Gastroesophageal sphincter (tissue), 4 donors: Measurements from ENCODE around the gene FAR2. TPM values are rescaled to one million over a fixed set of nuclear protein-coding genes. Genes with fewer than 3 reads are reported as not detected.
"Not testable (repeated sequence)": the region's sequence is repeated elsewhere in the genome, so short reads cannot be mapped to it uniquely, and the experiment has no call there.

Experiments used
- ATAC-seq: fragments of 150-250 bp; one replicate; pipeline ENCODE4 v1.9.1; 2016; ENCODE audit warnings: mild to moderate bottlenecking, moderate library complexity
- H3K27ac ChIP-seq, 4 donors: fragments of 200-600 bp; sonication (generic) in 3 of 4; 1 replicate in 3 of 4; 2 replicates in 1 of 4; pipeline ENCODE4 v1.5.1; 2016 to 2019
- H3K27me3 ChIP-seq: fragments of 200-600 bp; sonication (generic); one replicate; pipeline ENCODE4 v1.5.1; 2019
- H3K36me3 ChIP-seq, 2 donors: fragments of 200-600 bp; sonication (generic); one replicate each; pipeline ENCODE4 v1.5.1; 2019; ENCODE audit warnings: control low read depth in 1 of 2
- H3K4me1 ChIP-seq, 3 donors: fragments of 200-600 bp; sonication (generic); 1 replicate in 2 of 3; 2 replicates in 1 of 3; pipeline ENCODE4 v1.5.1; 2016 to 2019; ENCODE audit warnings: control low read depth in 2 of 3
- H3K4me3 ChIP-seq, 2 donors: fragments of 200-600 bp; sonication (generic); one replicate each; pipeline ENCODE4 v1.5.1; 2019; ENCODE audit warnings: mild to moderate bottlenecking in 1 of 2, moderate library complexity in 1 of 2
- H3K9me3 ChIP-seq, 3 donors: fragments of 200-600 bp; sonication (generic); one replicate each; pipeline ENCODE4 v1.5.1; 2017 to 2019; ENCODE audit warnings: control low read depth in 2 of 3
- CTCF ChIP-seq, 4 experiments: fragments of 200-600 bp in 2 of 4; fragments of 450-650 bp in 2 of 4; sonication (generic) in 1 of 4; IDR thresholded peaks; one replicate each; pipeline ENCODE4 v1.5.1; 2017 to 2019; ENCODE audit warnings: antibody characterized with exemption in 4 of 4, mild to moderate bottlenecking in 2 of 4, moderate library complexity in 2 of 4
- EP300 ChIP-seq: sonication (generic); formaldehyde crosslinking; IDR thresholded peaks from one replicate; pipeline ENCODE4 v1.6.1; 2017; ENCODE audit warnings: antibody characterized with exemption, mild to moderate bottlenecking
- POLR2A ChIP-seq, 2 donors: fragments of 450-650 bp; IDR thresholded peaks; one replicate each; pipeline ENCODE4 v1.6.1; 2017; ENCODE audit warnings: antibody characterized with exemption in 2 of 2, mild to moderate bottlenecking in 2 of 2, moderate library complexity in 1 of 2
- POLR2AphosphoS5 ChIP-seq: sonication (generic); formaldehyde crosslinking; IDR thresholded peaks from one replicate; pipeline ENCODE4 v1.6.1; 2017; ENCODE audit warnings: antibody characterized with exemption
- WGBS, 2 donors: methylation state at CpG; one replicate each; pipeline ENCODE4 v1.1.5; 2018; ENCODE audit warnings: low coverage in 1 of 2; 5-methylcytosine and 5-hydroxymethylcytosine counted together
- total RNA-seq, 4 donors: library from RNA; depleted of rRNA; stranded (reverse); fragments of >200 nt; gene quantifications; one replicate each; pipeline ENCODE4 v1.1.0, GENCODE V29; 2016

Gene FAR2
- total RNA-seq, 4 donors from 2014 or later, result 8.8 to 15.8 (median 11.9) TPM

DNA sequence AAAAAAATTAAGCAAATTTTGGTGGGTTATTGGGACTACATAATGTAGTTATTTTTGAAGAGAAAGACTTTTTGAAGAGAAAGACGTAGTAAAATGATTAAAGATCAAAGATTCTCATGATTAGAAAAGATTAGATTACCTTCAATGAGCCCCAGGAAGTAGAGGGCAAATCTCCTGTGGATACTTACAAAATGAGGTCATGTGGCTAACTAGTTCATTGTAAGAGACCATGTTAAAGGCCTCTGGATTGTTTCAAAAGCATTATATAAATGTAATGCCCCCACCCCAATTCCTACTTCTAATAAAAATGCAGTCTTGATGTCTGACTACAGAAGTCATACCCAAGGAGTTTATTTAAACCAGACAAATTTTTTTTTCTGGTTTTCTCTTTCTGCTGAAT, 138.5 kb downstream of the FAR2 start:
- WGBS, 2 donors, result 75 to 100% methylated on average over 1 of the region's 1 CpG
- no peak for ATAC-seq

DNA sequence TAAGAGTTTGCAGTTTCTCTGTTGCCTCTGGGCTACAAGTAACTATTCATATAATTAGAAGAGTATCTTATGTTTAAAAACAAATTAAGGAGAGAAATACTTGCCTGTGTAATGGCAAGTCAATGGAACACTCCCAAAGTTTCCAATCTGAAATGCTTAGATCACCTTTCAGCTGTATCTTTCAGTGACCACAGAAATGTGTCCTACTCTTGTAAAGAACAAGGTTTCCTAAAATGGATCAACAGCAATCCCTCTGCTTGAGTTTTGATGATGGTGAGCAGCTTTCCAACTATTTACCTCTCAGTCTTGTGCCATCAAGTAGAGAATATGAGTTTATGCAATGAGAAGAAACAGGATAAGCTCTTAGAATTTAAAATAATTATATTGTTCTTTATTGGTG, 139.0 kb downstream of the FAR2 start:
- no peak for ATAC-seq
- H3K27me3 ChIP-seq, result no peaks in the 10 kb centered on the region
- H3K9me3 ChIP-seq, result no peaks in the 10 kb centered on the region
- H3K36me3 ChIP-seq, result no peaks in the 10 kb centered on the region
- H3K4me1 ChIP-seq, result no peaks in the 10 kb centered on the region
- no peak overlapping the region for H3K4me3 ChIP-seq
- no peak for TF ChIP-seq CTCF (IDR thresholded peaks at IDR 0.05)
- no peak for TF ChIP-seq EP300
- no peak for TF ChIP-seq POLR2A (IDR thresholded peaks at IDR 0.05)
- H3K27ac ChIP-seq, result no peak overlapping the region

More for the DNA sequence above, 138.5 kb downstream of the FAR2 start:
- H3K27me3 ChIP-seq, result no peaks in the 10 kb centered on the region
- H3K4me3 ChIP-seq, result no peak overlapping the region
- TF ChIP-seq EP300, result no peak
- no peak for TF ChIP-seq POLR2AphosphoS5
- TF ChIP-seq POLR2A (IDR thresholded peaks at IDR 0.05), result no peak
- H3K27ac ChIP-seq, result no peak overlapping the region
- H3K4me1 ChIP-seq, result no peaks in the 10 kb centered on the region
- no peaks in the 10 kb centered on the region for H3K36me3 ChIP-seq
- no peaks in the 10 kb centered on the region for H3K9me3 ChIP-seq

GRCh38 chr12:29290475-29290874, 141.4 kb downstream of the FAR2 start:
- H3K4me3 ChIP-seq, H3K4me1 ChIP-seq, H3K9me3 ChIP-seq, ATAC-seq, H3K36me3 ChIP-seq, H3K27ac ChIP-seq, H3K27me3 ChIP-seq: not testable (repeated sequence)

- Histone ChIP-seq H3K27ac (no peak overlapping the region), H3K27me3 (no peaks in the 10 kb centered on the region), H3K4me3 (no peak overlapping the region), H3K36me3 (no peaks in the 10 kb centered on the region), H3K9me3 (no peaks in the 10 kb centered on the region), H3K4me1 (no peaks in the 10 kb centered on the region)
- no peak for ATAC-seq
- WGBS, 2 donors, result 90 to 97% methylated on average over 3 of the region's 3 CpGs
- TF ChIP-seq EP300, result no peak
- no peak for TF ChIP-seq CTCF (IDR thresholded peaks at IDR 0.05)
- TF ChIP-seq POLR2AphosphoS5, result no peak
- no peak for TF ChIP-seq POLR2A (IDR thresholded peaks at IDR 0.05)
Measured at GRCh38 chr12:29291226-29291625, 142.1 kb downstream of the FAR2 start.

DNA sequence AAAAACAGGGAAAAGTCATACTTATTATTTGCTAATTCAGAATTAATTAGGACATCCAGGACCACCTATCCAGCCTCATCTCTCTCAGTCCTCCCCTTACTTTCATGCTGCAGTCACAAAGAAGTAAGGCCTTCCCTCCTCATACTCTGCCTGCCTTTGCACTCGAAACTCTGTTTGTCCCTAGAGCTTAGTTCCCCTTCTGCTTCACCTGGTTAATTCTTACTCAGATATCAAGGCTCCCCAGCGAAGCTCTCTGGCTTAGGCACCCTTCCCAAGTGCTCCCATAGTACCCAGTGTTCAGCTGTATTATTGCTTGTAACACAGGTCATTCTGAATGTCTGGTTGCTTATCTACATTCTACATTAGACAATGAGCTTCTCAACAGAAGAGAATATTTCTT, 150.6 kb downstream of the FAR2 start:
- Histone ChIP-seq H3K4me3 (no peak overlapping the region), H3K9me3 (no peaks in the 10 kb centered on the region), H3K4me1 (no peaks in the 10 kb centered on the region), H3K36me3 (no peaks in the 10 kb centered on the region), H3K27ac (no peak overlapping the region), H3K27me3 (no peaks in the 10 kb centered on the region)
- WGBS, 2 donors, result 33 to 80% methylated on average over 2 of the region's 2 CpGs
- ATAC-seq, result no peak
- TF ChIP-seq EP300 (no peak), POLR2A (IDR thresholded peaks at IDR 0.05) (no peak), POLR2AphosphoS5 (no peak), CTCF (IDR thresholded peaks at IDR 0.05) (no peak)

DNA sequence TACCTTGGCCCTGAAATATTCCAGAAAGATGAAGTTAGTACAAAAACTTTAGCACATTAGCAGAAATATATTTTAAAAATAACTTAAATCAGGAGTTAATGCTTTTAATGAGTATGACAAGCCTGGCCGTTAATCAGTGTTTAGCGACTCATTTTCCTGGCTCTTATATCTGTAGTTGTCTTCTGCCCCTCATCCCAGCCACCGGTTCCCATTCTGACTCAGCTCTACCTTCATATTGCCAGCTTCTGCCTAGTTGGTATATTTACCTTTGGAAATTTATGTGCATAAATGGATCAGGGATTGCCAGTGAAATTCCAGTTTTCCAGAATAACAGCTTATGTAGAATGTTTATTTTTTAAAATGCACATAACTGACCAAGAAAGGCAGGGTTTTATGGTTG, 152.0 kb downstream of the FAR2 start:
- no peak for ATAC-seq
- H3K4me3 ChIP-seq, result no peak overlapping the region
- H3K27ac ChIP-seq, result no peak overlapping the region
- TF ChIP-seq POLR2A (IDR thresholded peaks at IDR 0.05), result no peak
- H3K27me3 ChIP-seq, result no peaks in the 10 kb centered on the region
- H3K9me3 ChIP-seq, result no peaks in the 10 kb centered on the region
- 68 to 88% methylated on average over 3 of the region's 3 CpGs for WGBS, 2 donors
- H3K4me1 ChIP-seq, result no peaks in the 10 kb centered on the region
- no peaks in the 10 kb centered on the region for H3K36me3 ChIP-seq

DNA sequence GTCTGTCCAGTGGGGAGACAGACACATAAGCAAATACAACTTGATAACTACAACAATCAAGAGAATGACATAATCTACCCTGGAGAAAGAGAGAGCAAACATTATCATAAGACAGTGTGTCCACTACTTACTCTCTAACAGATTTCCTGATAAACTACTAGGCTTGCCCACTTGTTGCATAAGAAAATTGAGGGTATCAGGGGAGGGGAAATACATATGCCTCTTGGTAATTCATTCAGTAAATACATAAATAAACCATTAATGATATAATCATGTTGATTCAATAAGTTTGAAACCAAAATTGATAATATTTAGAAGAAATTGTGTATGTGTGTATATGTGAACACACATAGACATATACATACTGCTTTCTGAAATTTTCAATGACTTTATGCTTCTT, 155.3 kb downstream of the FAR2 start:
- Histone ChIP-seq H3K27me3 (no peaks in the 10 kb centered on the region), H3K4me1 (no peaks in the 10 kb centered on the region), H3K9me3 (no peaks in the 10 kb centered on the region), H3K4me3 (no peak overlapping the region), H3K27ac (no peak overlapping the region), H3K36me3 (peaks cover 0 to 10% of the 10 kb centered on the region in 2 donors)
- no peak for TF ChIP-seq POLR2A (IDR thresholded peaks at IDR 0.05)
- TF ChIP-seq EP300, result no peak
- no peak for TF ChIP-seq CTCF (IDR thresholded peaks at IDR 0.05)
- TF ChIP-seq POLR2AphosphoS5, result no peak
- no peak for ATAC-seq
